HG03571 (cell line): ENCODE measurements around the gene ANKRD40CL.
A peak's percentile ranks its signal among the peaks of the same experiment; 100 is the strongest.

ENCODE experiments used
- ATAC-seq: cut with Tn5 transposase; IDR thresholded peaks from one replicate; pipeline ENCODE4 v1.9.1; 2021; ENCODE audit not compliant: unreplicated experiment

Gene ANKRD40CL

GRCh38 chr17:50790618-50791017 is 23.3 kb upstream of the ANKRD40CL start:
- ATAC-seq, result no peak

GRCh38 chr17:50787106-50787505 is 19.8 kb upstream of the ANKRD40CL start:
- ATAC-seq, result no peak

- no peak for ATAC-seq
These were observed 18.7 kb upstream of the ANKRD40CL start for GRCh38 chr17:50785946-50786570.

- no peak for ATAC-seq
These were observed 17.8 kb upstream of the ANKRD40CL start for GRCh38 chr17:50785126-50785525.

- no peak for ATAC-seq
These were observed 16.6 kb upstream of the ANKRD40CL start for GRCh38 chr17:50783905-50784304.

GRCh38 chr17:50783193-50783660 is 15.9 kb upstream of the ANKRD40CL start:
- no peak for ATAC-seq

- ATAC-seq, result no peak
These were observed 13.8 kb upstream of the ANKRD40CL start for GRCh38 chr17:50781167-50781566.

GRCh38 chr17:50779747-50780353 is 12.5 kb upstream of the ANKRD40CL start:
- ATAC-seq, result no peak

- ATAC-seq, result no peak
These were observed 11.7 kb upstream of the ANKRD40CL start for GRCh38 chr17:50778988-50779387.

GRCh38 chr17:50778471-50778870 is 11.2 kb upstream of the ANKRD40CL start:
- no peak for ATAC-seq

- no peak for ATAC-seq
These were observed 8.6 kb upstream of the ANKRD40CL start for GRCh38 chr17:50775926-50776325.

GRCh38 chr17:50774225-50774803 is 7.0 kb upstream of the ANKRD40CL start:
- no peak for ATAC-seq

GRCh38 chr17:50771991-50772785 is 4.9 kb upstream of the ANKRD40CL start:
- peak; percentile 85 for ATAC-seq

- no peak for ATAC-seq
These were observed 3.0 kb upstream of the ANKRD40CL start for GRCh38 chr17:50770346-50770745.

GRCh38 chr17:50769884-50770283 is 2.6 kb upstream of the ANKRD40CL start:
- no peak for ATAC-seq

- no peak for ATAC-seq
These were observed 1.0 kb upstream of the ANKRD40CL start for GRCh38 chr17:50768346-50768761.

- ATAC-seq, result no peak
These were observed 288 bp downstream of the ANKRD40CL start for GRCh38 chr17:50767030-50767429.

GRCh38 chr17:50766222-50767023 is 895 bp downstream of the ANKRD40CL start:
- no peak for ATAC-seq

- ATAC-seq, result peak; percentile 62
These were observed 1.7 kb downstream of the ANKRD40CL start for GRCh38 chr17:50765454-50766221.

GRCh38 chr17:50764734-50765149 is 2.6 kb downstream of the ANKRD40CL start:
- no peak for ATAC-seq
